ENCODE data around the gene OBSCN. TPM values are rescaled to one million over a fixed set of nuclear protein-coding genes. Genes with fewer than 3 reads are reported as not detected.

The OBSCN gene
- total and polyA plus RNA-seq, 2 of the 4 experiments (the other 2 are of a cell fraction), result 4.1 to 9.5 TPM

- no peak overlapping the region for H3K4me2 ChIP-seq (ENCODE audit: low read depth, low read length)
- peaks cover 1% of the 10 kb centered on the region; the same call in 1 of the 2 replicates for H3K9me3 ChIP-seq (ENCODE audit: control insufficient read depth, insufficient read depth, low read length)
- H3K9ac ChIP-seq (ENCODE audit: low read depth, low read length), result no peak overlapping the region
- no peak overlapping the region for H2AK9ac ChIP-seq (replicated peaks; ENCODE audit: low read depth, low read length, poor library complexity)
- no peak overlapping the region for H2BK20ac ChIP-seq (ENCODE audit: low read depth, low read length)
- H4K5ac ChIP-seq (ENCODE audit: low read depth, low read length), result no peak overlapping the region
- POLR2A ChIA-PET (ENCODE audit: unreplicated experiment), result no interaction called here
- no peaks in the 10 kb centered on the region; the same call in 1 of the 2 replicates for H4K20me1 ChIP-seq (ENCODE audit: insufficient read depth, low read length)
- H2BK15ac ChIP-seq (ENCODE audit: low read depth, low read length), result no peak overlapping the region
- H2AFZ ChIP-seq (replicated peaks; ENCODE audit: low read length, poor library complexity), result peak overlapping the region; percentile 10
- intact Hi-C loops (cut with micrococcal nuclease), result no loop called here
- no peak overlapping the region for H4K8ac ChIP-seq (ENCODE audit: low read depth in 2 of 2, low read length in 2 of 2)
- dilution Hi-C loops (cut with HindIII; ENCODE audit: low sequenced_read_pairs, unreplicated experiment), result no loop called here
- H2AK5ac ChIP-seq (ENCODE audit: low read depth, low read length), result no peak overlapping the region
- H4K91ac ChIP-seq (ENCODE audit: insufficient read depth, low read depth, low read length), result no peak overlapping the region
- H3K27ac ChIP-seq (ENCODE audit: insufficient read depth, low read length), result no peak overlapping the region
- H3K4me1 ChIP-seq (ENCODE audit: control insufficient read depth, insufficient read depth, low read length), result peaks cover 5% of the 10 kb centered on the region; the same call in 1 of the 2 replicates
- peaks cover 44% of the 10 kb centered on the region for H3K36me3 ChIP-seq (ENCODE audit: control insufficient read depth, insufficient read depth, low read length)
- no peak overlapping the region for H3K23ac ChIP-seq (ENCODE audit: low read depth, low read length)
- no peak for ATAC-seq (ENCODE audit: low read depth)
- no peak overlapping the region for H3K14ac ChIP-seq (replicated peaks; ENCODE audit: low read depth, low read length)
- H3K56ac ChIP-seq (ENCODE audit: extremely low read depth, insufficient read depth, low read length), result no peak overlapping the region
- no peak overlapping the region for H3K4me3 ChIP-seq (ENCODE audit: insufficient read depth, low read depth, low read length)
- no peak for DNase-seq
- H3K79me1 ChIP-seq (ENCODE audit: low read depth in 1 of 2, low read length in 2 of 2), result peaks cover 4 to 7% of the 10 kb centered on the region in 2 experiments; a peak in 2 of 4 replicates
- no peak overlapping the region for H2BK5ac ChIP-seq (ENCODE audit: low read depth, low read length, poor library complexity, severe bottlenecking)
- 95% methylated on average over 5 of the region's 16 CpGs; no CpG with 5 or more reads in 1 of the 2 experiments for WGBS, 2 experiments (ENCODE audit: extremely low coverage in 2 of 2, insufficient read length in 1 of 2)
- CTCF ChIA-PET, result no interaction called here
- no peaks in the 10 kb centered on the region for H3K27me3 ChIP-seq (ENCODE audit: control insufficient read depth, insufficient read depth, low read length)
- in situ Hi-C loops (cut with MboI; ENCODE audit: low sequenced_read_pairs), result no loop called here
- no peak overlapping the region for H3K4ac ChIP-seq (ENCODE audit: low read depth, low read length)
- no peaks in the 10 kb centered on the region for H3K9me1 ChIP-seq (ENCODE audit: insufficient read depth, low read length)
- no TSS peak for BruUV-seq (replicated peaks)
- TF ChIP-seq POLR2A (IDR thresholded peaks at IDR 0.05; ENCODE audit: low read depth, low read length) (no peak), CTCF (conservative IDR thresholded peaks at IDR 0.05; ENCODE audit: low read depth, low read length) (no peak), RFX5 (IDR thresholded peaks at IDR 0.05; ENCODE audit: low read depth, low read length) (no peak), MAZ (IDR thresholded peaks at IDR 0.05; ENCODE audit: borderline replicate concordance, low read depth, low read length) (no peak), MXI1 (IDR thresholded peaks at IDR 0.05; ENCODE audit: borderline replicate concordance, low read depth, low read length) (no peak)
- H2BK120ac ChIP-seq (ENCODE audit: low read depth, low read length), result no peak overlapping the region
- H3K18ac ChIP-seq (ENCODE audit: low read depth, low read length), result no peak overlapping the region
Measured at GRCh38 chr1:228219245-228219961, 11.6 kb downstream of the OBSCN start.
